SJSA1 (cell line): ENCODE measurements around the gene SHANK2. TPM values are rescaled to one million over a fixed set of nuclear protein-coding genes. Genes with fewer than 3 reads are reported as not detected.
"Not testable (repeated sequence)": the region's sequence is repeated elsewhere in the genome, so short reads cannot be mapped to it uniquely, and the experiment has no call there.

Experiments
- DNase-seq, 2 experiments: peaks; one replicate each; pipeline ENCODE4 v3.0.0-alpha.2; 2015 to 2020; ENCODE audit warnings: low spot score in 2 of 2, low read depth in 1 of 2
- H3K27ac ChIP-seq: fragments of 250-450 bp; sonication (Bioruptor Pico); 2 replicates; pipeline ENCODE4 v1.5.1; 2020; ENCODE audit warnings: mild to moderate bottlenecking, moderate library complexity
- H3K27me3 ChIP-seq: fragments of 250-450 bp; sonication (Bioruptor Pico); replicated peaks from 2 replicates; pipeline ENCODE4 v1.5.1; 2020; ENCODE audit warnings: mild to moderate bottlenecking, moderate library complexity
- H3K36me3 ChIP-seq: fragments of 250-450 bp; sonication (Bioruptor Pico); 2 replicates; pipeline ENCODE4 v1.5.1; 2020; ENCODE audit warnings: mild to moderate bottlenecking
- H3K4me1 ChIP-seq: fragments of 250-450 bp; sonication (Bioruptor Pico); replicated peaks from 2 replicates; pipeline ENCODE4 v1.6.1; 2021; ENCODE audit warnings: mild to moderate bottlenecking
- H3K4me3 ChIP-seq: fragments of 250-450 bp; sonication (Bioruptor Pico); 2 replicates; pipeline ENCODE4 v1.5.1; 2020; ENCODE audit warnings: mild to moderate bottlenecking
- H3K9me3 ChIP-seq: fragments of 250-450 bp; sonication (Bioruptor Pico); replicated peaks from 2 replicates; pipeline ENCODE4 v1.5.1; 2020; ENCODE audit warnings: mild to moderate bottlenecking
- total RNA-seq: library from RNA; depleted of rRNA; stranded (reverse); fragments of >200 nt; shearing (Covaris generic); gene quantifications from 2 replicates; pipeline ENCODE4 v1.2.3, GENCODE V29; 2014

The SHANK2 gene
- total RNA-seq, 1 experiment from 2014 or later = 10.7 TPM

DNA sequence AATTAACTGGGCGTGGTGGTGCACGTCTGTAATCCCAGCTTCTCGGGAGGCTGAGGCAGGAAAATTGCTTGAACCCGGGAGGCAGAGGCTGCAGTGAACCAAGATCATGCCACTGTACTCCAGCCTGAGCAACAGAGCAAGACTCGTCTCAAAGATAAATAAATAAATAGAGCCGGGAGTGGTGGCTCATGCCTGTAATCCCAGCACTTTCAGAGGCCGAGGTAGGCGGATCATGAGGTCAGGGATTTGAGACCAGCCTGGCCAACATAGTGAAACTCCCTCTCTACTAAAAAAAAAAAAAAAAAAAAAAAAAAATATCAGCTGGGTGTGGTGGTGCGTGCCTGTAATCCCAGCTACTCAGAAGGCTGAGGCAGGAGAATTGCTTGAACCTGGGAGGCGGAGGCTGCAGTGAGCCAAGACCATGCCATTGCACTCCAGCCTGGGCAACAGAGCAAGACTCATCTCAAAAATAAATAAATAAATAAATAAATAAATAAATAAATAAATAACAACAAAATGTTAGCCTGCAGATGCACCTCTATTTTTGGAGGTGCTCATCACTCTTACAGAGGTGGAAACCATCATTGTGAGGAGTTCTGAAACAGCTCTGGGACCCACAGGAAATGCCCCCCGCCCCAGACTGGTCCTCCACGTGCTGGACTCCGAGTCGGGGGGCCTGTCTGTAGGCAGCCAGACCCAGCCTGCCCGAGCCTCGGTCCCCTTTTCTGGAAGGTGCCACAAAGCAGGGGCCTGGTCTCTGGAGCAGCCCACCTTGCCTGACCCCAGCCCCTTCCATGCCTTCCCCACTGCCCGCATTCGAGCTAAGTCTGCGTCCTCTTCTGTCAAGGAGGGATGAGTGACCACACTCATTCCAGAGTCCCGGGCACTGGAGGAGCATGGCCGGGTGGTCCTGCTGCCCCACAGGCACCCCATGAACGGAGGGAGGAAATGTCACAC is 18.2 kb downstream of the SHANK2 start:
- not testable (repeated sequence) for DNase-seq, H3K27ac ChIP-seq, H3K27me3 ChIP-seq, H3K4me1 ChIP-seq, H3K36me3 ChIP-seq, H3K9me3 ChIP-seq, H3K4me3 ChIP-seq

DNA sequence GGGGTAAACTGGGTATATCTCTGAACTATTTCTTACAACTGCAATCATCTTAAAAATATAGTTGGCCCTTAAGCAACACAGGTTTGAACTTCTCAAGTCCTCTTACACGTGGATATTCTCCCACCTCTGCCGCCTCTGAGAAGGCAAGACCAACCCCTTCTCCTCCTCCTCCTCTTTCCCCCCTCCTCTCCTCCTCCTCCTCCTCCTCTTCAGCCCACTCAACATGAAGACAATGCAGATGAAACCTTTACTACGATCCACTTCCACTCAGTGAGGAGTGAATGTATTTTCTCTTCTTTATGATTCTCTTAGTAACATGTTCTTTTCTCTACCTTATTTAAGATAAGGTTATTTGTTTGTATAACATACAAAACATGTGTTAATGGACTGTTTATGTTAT is 20.0 kb downstream of the SHANK2 start:
- no peak for DNase-seq
- Histone ChIP-seq H3K9me3 (no peaks in the 10 kb centered on the region), H3K4me1 (peaks cover 8% of the 10 kb centered on the region; the same call in 1 of the 2 replicates), H3K27me3 (no peaks in the 10 kb centered on the region), H3K4me3 (no peak overlapping the region), H3K27ac (no peak overlapping the region), H3K36me3 (no peaks in the 10 kb centered on the region)

DNA sequence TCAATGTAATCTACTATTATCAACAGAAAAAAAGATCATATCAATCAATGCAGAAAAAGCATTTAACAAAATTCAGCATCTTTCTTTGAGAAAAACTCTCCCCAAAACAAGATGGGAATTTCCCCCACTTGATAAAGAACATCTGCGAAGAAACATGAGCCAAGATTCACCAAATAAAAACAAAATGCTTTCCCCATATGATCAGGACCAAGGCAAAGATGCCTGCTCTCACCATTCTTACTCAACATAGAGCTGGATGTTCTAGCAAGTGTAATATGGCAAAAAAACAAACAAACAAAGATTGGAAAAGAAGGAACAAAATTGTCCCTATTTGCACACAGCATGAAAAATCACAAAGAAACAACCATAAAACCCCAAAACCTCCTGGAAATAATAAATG is 23.4 kb downstream of the SHANK2 start:
- Histone ChIP-seq H3K9me3 (no peaks in the 10 kb centered on the region), H3K36me3 (no peaks in the 10 kb centered on the region), H3K27me3 (no peaks in the 10 kb centered on the region), H3K4me1 (peaks cover 8% of the 10 kb centered on the region; the same call in 1 of the 2 replicates), H3K4me3 (no peak overlapping the region), H3K27ac (no peak overlapping the region)
- DNase-seq = no peak

DNA sequence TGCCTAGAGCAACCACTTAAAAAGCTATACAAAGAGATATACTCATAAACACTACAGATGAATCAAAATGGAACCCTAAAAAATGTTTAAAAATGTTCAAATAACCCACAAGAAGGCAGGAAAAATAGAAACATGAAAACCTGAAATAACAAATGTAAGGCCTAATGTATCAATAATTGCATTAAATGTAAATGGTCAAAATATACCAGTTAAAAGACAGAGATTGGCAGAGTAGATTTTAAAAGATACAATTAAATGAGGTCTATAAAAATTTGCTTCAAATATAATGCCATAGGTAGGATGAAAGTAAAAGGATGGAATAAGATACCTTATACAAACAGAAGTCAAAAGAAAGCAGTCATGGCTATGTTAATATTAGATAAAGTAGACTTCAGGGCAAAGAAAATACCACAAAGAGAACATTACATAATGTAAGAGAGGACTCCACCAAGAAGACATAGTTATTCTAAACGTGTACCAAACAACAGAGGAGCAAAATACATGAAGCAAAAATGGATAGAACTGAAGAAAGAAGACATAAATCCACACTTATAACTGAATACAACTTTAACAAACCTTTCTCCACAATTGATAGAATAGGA is 25.2 kb downstream of the SHANK2 start:
- no peak overlapping the region for H3K4me3 ChIP-seq
- no peaks in the 10 kb centered on the region for H3K9me3 ChIP-seq
- no peak overlapping the region for H3K27ac ChIP-seq
- DNase-seq = no peak
- no peaks in the 10 kb centered on the region for H3K27me3 ChIP-seq
- H3K36me3 ChIP-seq = no peaks in the 10 kb centered on the region
- H3K4me1 ChIP-seq = no peaks in the 10 kb centered on the region

DNA sequence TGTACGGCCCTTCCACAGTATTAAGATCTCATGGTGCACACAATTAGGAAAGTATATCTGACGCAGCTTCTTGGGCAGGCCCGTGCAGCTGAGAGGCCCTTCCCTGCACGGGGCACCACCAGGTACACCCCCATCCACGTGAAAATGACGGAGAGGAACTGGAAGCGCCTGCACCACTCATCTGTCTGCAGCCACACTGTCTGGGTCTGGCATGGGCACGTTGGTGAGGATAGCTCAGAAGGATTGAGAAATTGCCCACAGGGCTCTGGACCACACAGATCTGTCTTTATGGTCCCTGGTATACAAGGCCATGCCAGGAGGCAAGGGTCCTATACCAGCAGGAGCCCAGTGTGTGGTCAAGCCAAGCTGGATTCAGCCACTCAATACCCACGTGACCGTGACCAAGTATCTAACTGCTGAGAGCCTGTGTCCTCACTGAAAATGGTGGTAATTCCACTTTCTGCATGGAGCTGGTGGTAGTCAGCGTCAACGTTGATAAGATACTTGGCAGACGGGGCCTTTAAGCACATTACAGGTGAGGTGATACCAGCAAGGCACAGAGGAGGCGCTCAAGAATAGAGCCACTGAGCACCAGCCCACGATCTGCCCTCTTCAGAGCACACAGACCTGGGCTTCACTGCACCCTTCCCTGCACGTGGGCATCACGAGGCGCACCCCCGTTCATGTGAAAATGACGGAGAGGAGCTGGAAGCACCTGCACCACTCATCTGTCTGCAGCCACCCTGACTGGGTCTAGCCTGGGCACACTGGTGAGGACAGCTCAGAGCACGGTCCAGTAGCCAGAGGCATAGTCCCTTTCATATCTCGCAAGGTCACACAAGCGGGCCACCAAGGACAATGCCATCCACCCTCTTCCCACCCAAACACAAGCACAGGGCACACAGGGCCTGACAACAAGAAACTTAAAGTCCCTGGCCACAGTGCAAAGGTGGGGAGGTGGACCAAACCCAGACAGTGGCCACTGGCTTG is 28.4 kb downstream of the SHANK2 start:
- no peak for DNase-seq
- Histone ChIP-seq H3K4me1 (no peaks in the 10 kb centered on the region), H3K9me3 (no peaks in the 10 kb centered on the region), H3K4me3 (no peak overlapping the region), H3K27me3 (no peaks in the 10 kb centered on the region), H3K27ac (no peak overlapping the region), H3K36me3 (no peaks in the 10 kb centered on the region)

DNA sequence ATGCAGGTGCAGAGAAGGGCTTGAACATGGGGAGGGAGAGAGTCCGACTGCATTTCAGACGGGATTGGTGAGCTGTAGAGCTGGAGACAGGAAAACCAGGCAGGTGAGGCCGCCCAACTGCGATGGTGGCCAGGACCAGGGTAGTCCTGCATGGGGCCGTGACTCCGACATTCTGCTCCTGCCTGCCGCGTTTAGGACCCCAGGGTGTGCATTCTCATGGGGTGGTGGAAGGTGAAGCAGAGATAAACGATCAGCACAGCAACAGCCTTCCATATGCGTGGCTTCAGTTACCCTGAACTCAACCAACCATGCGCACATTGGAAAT is 29.3 kb downstream of the SHANK2 start:
- H3K9me3 ChIP-seq = no peaks in the 10 kb centered on the region
- no peaks in the 10 kb centered on the region for H3K27me3 ChIP-seq
- DNase-seq = no peak
- H3K4me1 ChIP-seq = no peaks in the 10 kb centered on the region
- H3K36me3 ChIP-seq = no peaks in the 10 kb centered on the region
- H3K4me3 ChIP-seq = no peak overlapping the region
- H3K27ac ChIP-seq = no peak overlapping the region

DNA sequence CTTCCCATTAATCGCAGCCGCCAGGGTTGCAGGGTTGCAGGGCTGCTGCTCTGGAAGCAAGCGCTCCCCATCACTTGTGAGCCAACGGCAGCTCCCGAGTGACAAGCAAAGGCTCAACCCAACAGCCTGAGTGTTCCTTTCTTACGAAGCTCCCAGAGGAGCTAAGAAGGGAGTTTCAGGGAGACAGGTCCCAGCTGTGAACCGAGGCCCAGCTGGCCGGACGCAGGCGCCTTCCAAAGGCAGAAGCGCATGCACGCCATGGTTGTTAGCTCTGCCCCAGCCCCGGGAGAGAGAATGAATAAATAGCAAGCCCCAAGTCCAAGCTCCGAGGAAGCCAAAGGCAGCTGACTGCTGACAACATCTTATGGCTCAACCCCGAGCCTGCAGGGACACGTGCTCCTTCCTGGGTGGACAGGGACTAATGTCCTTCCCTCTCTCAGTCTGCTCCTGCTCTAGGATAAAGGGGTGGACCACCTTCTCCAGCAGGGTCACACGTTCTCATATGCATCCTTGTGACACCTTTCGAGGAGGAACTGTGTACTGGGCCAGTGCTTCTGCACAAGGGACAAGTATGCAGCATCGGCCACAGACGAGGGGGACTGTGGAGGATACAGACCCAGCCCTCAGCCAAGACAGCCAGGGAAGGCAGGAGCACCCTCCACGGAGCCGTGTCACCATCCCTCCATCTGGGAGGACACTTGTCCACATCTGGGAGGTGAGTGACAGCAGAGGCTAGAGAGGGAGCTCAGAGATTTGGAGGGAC is 29.9 kb downstream of the SHANK2 start:
- H3K27me3 ChIP-seq = no peaks in the 10 kb centered on the region
- no peak overlapping the region for H3K27ac ChIP-seq
- H3K4me1 ChIP-seq = no peaks in the 10 kb centered on the region
- H3K4me3 ChIP-seq = no peak overlapping the region
- no peak for DNase-seq
- H3K36me3 ChIP-seq = no peaks in the 10 kb centered on the region
- H3K9me3 ChIP-seq = no peaks in the 10 kb centered on the region

DNA sequence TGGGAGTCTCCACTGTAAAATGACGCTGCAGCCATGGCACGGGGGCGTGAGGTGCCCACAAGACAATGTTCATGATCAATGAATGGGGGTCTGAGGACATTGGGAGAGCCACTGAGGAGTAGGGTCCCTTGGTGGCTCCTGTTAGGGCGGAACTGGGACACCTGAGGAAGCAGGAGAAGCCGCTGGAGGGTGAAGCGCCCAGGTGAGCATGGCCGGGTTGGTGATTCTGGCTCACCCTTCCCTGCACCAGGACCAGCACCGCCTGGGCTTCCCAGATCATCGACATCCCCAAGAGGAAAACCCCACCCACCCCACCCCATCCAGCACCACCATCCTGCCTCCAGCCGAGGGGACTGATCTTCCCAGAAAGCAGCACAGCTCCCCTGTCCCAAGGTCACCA is 30.6 kb downstream of the SHANK2 start:
- no peaks in the 10 kb centered on the region for H3K9me3 ChIP-seq
- no peak overlapping the region for H3K4me3 ChIP-seq
- no peaks in the 10 kb centered on the region for H3K36me3 ChIP-seq
- no peaks in the 10 kb centered on the region for H3K27me3 ChIP-seq
- no peaks in the 10 kb centered on the region for H3K4me1 ChIP-seq
- no peak for DNase-seq
- H3K27ac ChIP-seq = no peak overlapping the region

DNA sequence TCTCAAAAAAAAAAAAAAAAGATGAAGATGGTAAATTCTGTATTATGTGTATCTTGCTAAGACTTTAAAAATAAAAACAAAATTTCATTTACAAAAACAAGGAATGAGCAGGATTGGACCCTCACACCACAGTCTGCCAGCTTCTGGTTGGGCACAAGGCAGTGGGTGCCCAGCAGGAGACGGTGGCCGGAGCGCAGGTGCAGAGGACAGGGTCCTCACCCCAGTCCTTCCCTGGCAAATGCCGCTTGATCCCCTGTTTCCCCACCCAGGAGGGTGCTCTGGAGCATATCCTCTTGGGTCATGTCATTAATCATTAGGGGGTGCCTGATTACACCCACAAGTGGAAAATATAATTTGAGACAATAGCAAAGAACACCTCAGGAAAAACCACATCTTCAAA is 31.2 kb downstream of the SHANK2 start:
- no peaks in the 10 kb centered on the region for H3K27me3 ChIP-seq
- H3K9me3 ChIP-seq = no peaks in the 10 kb centered on the region
- no peak overlapping the region for H3K27ac ChIP-seq
- no peaks in the 10 kb centered on the region for H3K36me3 ChIP-seq
- no peak for DNase-seq
- H3K4me3 ChIP-seq = no peak overlapping the region
- H3K4me1 ChIP-seq = no peaks in the 10 kb centered on the region

DNA sequence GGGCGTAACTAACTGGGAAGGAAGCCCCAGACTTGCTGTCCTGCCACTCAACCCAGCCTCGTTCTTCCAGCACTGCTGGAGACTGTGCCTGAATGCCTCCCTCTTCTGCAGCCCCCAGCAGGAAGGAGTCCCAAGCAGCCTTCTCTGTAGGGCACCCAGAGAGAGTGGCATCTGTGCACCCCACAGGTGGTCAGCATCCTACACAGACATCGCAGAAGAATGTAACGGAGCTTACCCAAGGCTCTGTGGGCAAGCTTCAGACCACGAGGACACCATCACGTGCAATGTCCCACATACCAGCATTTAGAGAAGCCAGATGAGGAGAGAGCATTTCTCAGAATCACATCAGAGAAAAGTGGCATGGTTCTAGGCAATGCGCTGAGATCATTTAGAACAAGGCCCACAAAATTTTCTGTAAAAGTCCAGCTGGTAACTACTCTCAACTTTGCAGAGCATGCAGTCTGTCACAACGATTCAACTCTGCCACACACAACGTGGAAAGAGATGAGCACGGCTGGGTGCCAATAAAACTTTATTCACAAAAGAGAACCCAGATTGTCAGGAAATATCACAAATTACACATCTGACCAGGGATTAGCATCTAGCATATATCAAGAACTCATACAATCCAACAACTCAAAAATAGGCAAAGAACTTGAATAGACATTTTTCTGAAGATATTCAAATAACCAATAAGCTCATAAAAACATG is 33.4 kb downstream of the SHANK2 start:
- Histone ChIP-seq H3K36me3 (no peaks in the 10 kb centered on the region), H3K9me3 (no peaks in the 10 kb centered on the region), H3K4me1 (no peaks in the 10 kb centered on the region), H3K27me3 (no peaks in the 10 kb centered on the region), H3K27ac (no peak overlapping the region), H3K4me3 (no peak overlapping the region)
- DNase-seq = no peak

DNA sequence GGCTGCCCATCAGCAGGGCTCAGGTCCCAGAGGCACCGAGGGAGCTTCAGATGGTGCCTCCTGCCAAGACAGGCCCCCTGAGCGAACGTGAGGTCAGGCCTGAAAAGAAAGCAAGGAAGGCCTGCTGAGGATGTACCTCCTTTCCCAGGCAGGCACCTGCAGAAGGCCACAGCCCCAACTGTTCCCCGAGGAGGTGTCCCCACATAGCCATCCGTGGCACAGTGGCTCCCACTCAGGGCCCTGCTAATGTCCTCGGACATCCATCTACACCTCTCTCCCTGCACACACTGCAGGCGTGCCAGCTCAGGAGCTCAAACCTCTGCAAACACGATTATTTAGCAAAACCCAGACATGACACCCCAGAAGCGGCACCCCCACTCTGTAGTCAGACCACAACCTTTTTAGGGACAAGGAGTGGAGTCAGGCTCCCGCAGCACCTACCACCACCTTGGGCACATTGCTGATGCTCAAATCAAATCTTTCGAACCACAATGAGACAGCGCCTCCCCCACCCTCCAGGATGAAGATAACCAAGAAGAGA is 36.9 kb downstream of the SHANK2 start:
- Histone ChIP-seq H3K27ac (no peak overlapping the region), H3K36me3 (no peaks in the 10 kb centered on the region), H3K9me3 (no peaks in the 10 kb centered on the region), H3K4me3 (no peak overlapping the region), H3K27me3 (no peaks in the 10 kb centered on the region), H3K4me1 (no peaks in the 10 kb centered on the region)
- DNase-seq = no peak

DNA sequence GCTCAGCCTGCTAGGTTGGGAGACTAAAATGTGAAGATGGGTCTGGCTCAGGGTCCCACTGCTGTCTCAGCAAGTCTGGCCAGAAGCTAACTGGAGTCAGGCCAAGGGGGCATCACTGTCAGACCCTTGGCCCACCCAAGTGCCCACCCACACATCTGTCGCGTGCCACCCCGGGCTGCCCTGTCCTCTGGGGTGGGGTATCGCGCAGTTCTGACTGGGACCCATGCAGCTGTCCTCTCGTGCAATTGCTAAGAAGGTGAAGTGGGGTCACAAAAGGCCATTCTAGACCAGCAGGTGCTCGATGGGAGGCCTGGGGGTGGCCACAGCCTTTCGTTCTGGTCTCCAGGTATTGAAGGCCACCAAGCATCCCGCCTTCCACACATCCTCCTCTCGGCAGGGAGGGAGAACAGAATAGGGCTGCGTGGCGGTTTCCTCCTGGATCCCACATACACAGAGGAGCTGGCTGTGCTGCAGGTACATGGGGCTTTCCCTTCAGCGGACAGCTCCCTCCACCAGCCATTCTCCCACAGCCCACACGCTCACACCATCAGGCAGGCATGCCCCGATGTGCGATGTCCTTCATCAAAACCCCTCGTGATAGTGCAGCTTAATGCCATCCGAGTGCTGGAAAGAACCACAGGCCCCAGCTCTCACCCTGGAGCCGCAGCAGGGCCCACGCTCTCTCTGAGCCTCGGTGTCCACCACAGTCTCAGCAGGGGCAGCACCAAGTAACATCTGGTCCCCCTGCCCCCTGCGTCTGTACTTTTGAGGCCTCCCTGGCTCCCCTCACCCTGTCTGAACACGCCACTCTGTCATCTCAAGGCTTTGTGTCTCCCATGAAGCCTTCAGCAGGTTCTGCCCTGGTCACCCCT is 37.6 kb downstream of the SHANK2 start:
- no peaks in the 10 kb centered on the region for H3K36me3 ChIP-seq
- H3K27me3 ChIP-seq = no peaks in the 10 kb centered on the region
- no peaks in the 10 kb centered on the region for H3K9me3 ChIP-seq
- no peak overlapping the region for H3K27ac ChIP-seq
- H3K4me3 ChIP-seq = no peak overlapping the region
- no peak for DNase-seq
- H3K4me1 ChIP-seq = no peaks in the 10 kb centered on the region
